ENCODE results near the gene LAMTOR5. TPM values are rescaled to one million over a fixed set of nuclear protein-coding genes. Genes with fewer than 3 reads are reported as not detected.

LAMTOR5 gene
- total and polyA plus RNA-seq, 8 donors: 8.5 to 440 (median 48.8) TPM; not detected in 1

GRCh38 chr1:110430901-110431300 lies 23.4 kb upstream of the LAMTOR5 start:
- peaks cover 0 to 2% (median 0%) of the 10 kb centered on the region in 4 donors for H3K4me1 ChIP-seq
- H3K36me3 ChIP-seq: no peaks in the 10 kb centered on the region
- no peaks in the 10 kb centered on the region for H3K9me3 ChIP-seq
- intact Hi-C loops (cut with DNase I; ENCODE audit: low total_unique reads): no loop called here
- WGBS, 5 donors: 77 to 87% (median 84%) methylated on average over 4 of the region's 4 CpGs
- no peak overlapping the region for H3K27ac ChIP-seq
- peaks cover 0 to 19% (median 0%) of the 10 kb centered on the region in 3 donors for H3K27me3 ChIP-seq
- no peak for TF ChIP-seq POLR2A (IDR thresholded peaks at IDR 0.05)
- no peak for TF ChIP-seq EP300 (IDR thresholded peaks at IDR 0.05)
- no peak for TF ChIP-seq POLR2AphosphoS5 (IDR thresholded peaks at IDR 0.05)
- TF ChIP-seq CTCF (IDR thresholded peaks at IDR 0.05): no peak
- H3K4me3 ChIP-seq: no peak overlapping the region
- no peak for DNase-seq

- intact Hi-C loops (cut with DNase I; ENCODE audit: low total_unique reads): no loop called here
- Histone ChIP-seq H3K9me3 (no peaks in the 10 kb centered on the region), H3K27ac (no peak overlapping the region), H3K27me3 (peaks cover 0 to 19% (median 0%) of the 10 kb centered on the region in 3 donors), H3K4me1 (peaks cover 0 to 7% (median 0%) of the 10 kb centered on the region in 4 donors), H3K36me3 (no peaks in the 10 kb centered on the region), H3K4me3 (no peak overlapping the region)
- DNase-seq: no peak
- TF ChIP-seq CTCF (IDR thresholded peaks at IDR 0.05) (no peak), POLR2A (IDR thresholded peaks at IDR 0.05) (no peak), EP300 (IDR thresholded peaks at IDR 0.05) (no peak), POLR2AphosphoS5 (IDR thresholded peaks at IDR 0.05) (no peak)
- 58 to 78% (median 62%) methylated on average over 6 of the region's 6 CpGs for WGBS, 5 donors
These were observed 22.9 kb upstream of the LAMTOR5 start for GRCh38 chr1:110430366-110430765.

- H3K4me1 ChIP-seq: peaks cover 0 to 16% (median 0%) of the 10 kb centered on the region in 4 donors
- H3K27me3 ChIP-seq: peaks cover 0 to 19% (median 0%) of the 10 kb centered on the region in 3 donors
- DNase-seq: no peak
- H3K9me3 ChIP-seq: no peaks in the 10 kb centered on the region
- WGBS, 5 donors: 67 to 73% (median 69%) methylated on average over 4 of the region's 4 CpGs
- intact Hi-C loops (cut with DNase I; ENCODE audit: low total_unique reads): no loop called here
- H3K4me3 ChIP-seq: no peak overlapping the region
- no peak overlapping the region for H3K27ac ChIP-seq
- TF ChIP-seq POLR2AphosphoS5 (IDR thresholded peaks at IDR 0.05) (no peak), CTCF (IDR thresholded peaks at IDR 0.05) (no peak), EP300 (IDR thresholded peaks at IDR 0.05) (no peak), POLR2A (IDR thresholded peaks at IDR 0.05) (no peak)
- H3K36me3 ChIP-seq: no peaks in the 10 kb centered on the region
These were observed 21.5 kb upstream of the LAMTOR5 start for GRCh38 chr1:110428946-110429345.

- Histone ChIP-seq H3K27ac (no peak overlapping the region), H3K27me3 (peaks cover 0 to 19% (median 0%) of the 10 kb centered on the region in 3 donors), H3K9me3 (no peaks in the 10 kb centered on the region), H3K4me1 (peaks cover 0 to 16% (median 0%) of the 10 kb centered on the region in 4 donors), H3K4me3 (no peak overlapping the region), H3K36me3 (no peaks in the 10 kb centered on the region)
- WGBS, 5 donors: 44 to 60% (median 55%) methylated on average over 4 of the region's 4 CpGs
- no peak for TF ChIP-seq POLR2AphosphoS5 (IDR thresholded peaks at IDR 0.05)
- TF ChIP-seq EP300 (IDR thresholded peaks at IDR 0.05): no peak
- TF ChIP-seq CTCF (IDR thresholded peaks at IDR 0.05): no peak
- no peak for TF ChIP-seq POLR2A (IDR thresholded peaks at IDR 0.05)
- no peak for DNase-seq
- intact Hi-C loops (cut with DNase I; ENCODE audit: low total_unique reads): no loop called here
These were observed 19.4 kb upstream of the LAMTOR5 start for GRCh38 chr1:110426854-110427253.
